Measurements from ENCODE around the gene LINGO3. TPM values are rescaled to one million over a fixed set of nuclear protein-coding genes. Genes with fewer than 3 reads are reported as not detected.

LINGO3 gene
- total and polyA plus RNA-seq, 2 of the 4 experiments (the other 2 are of a cell fraction), result not detected

GRCh38 chr19:2338751-2339643 is 31.0 kb upstream of the LINGO3 start:
- in situ Hi-C loops (cut with MboI; ENCODE audit: low sequenced_read_pairs), result no loop called here

More at GRCh38 chr19:2338751-2339643, 31.0 kb upstream of the LINGO3 start:
- Histone ChIP-seq H3K4me3 (ENCODE audit: insufficient read depth, low read depth, low read length) (no peak overlapping the region), H3K18ac (ENCODE audit: low read depth, low read length) (no peak overlapping the region), H3K9ac (ENCODE audit: low read depth, low read length) (no peak overlapping the region), H3K27ac (ENCODE audit: insufficient read depth, low read length) (no peak overlapping the region), H2AK5ac (ENCODE audit: low read depth, low read length) (no peak overlapping the region), H4K5ac (ENCODE audit: low read depth, low read length) (no peak overlapping the region), H3K79me1 (ENCODE audit: low read depth in 1 of 2, low read length in 2 of 2) (peaks cover 20 to 33% of the 10 kb centered on the region in 2 experiments), H2BK20ac (ENCODE audit: low read depth, low read length) (no peak overlapping the region), H2BK15ac (ENCODE audit: low read depth, low read length) (no peak overlapping the region), H2BK5ac (ENCODE audit: low read depth, low read length, poor library complexity, severe bottlenecking) (no peak overlapping the region), H3K14ac (replicated peaks; ENCODE audit: low read depth, low read length) (no peak overlapping the region), H3K36me3 (ENCODE audit: control insufficient read depth, insufficient read depth, low read length) (peaks cover 20% of the 10 kb centered on the region), H4K91ac (ENCODE audit: insufficient read depth, low read depth, low read length) (no peak overlapping the region), H3K56ac (ENCODE audit: extremely low read depth, insufficient read depth, low read length) (no peak overlapping the region), H3K4me2 (ENCODE audit: low read depth, low read length) (no peak overlapping the region), H3K4ac (ENCODE audit: low read depth, low read length) (no peak overlapping the region), H3K23ac (ENCODE audit: low read depth, low read length) (no peak overlapping the region), H4K8ac (ENCODE audit: low read depth in 2 of 2, low read length in 2 of 2) (no peak overlapping the region), H2AFZ (replicated peaks; ENCODE audit: low read length, poor library complexity) (no peak overlapping the region), H3K4me1 (ENCODE audit: control insufficient read depth, insufficient read depth, low read length) (no peaks in the 10 kb centered on the region), H3K9me1 (ENCODE audit: insufficient read depth, low read length) (peaks cover 13% of the 10 kb centered on the region), H2AK9ac (replicated peaks; ENCODE audit: low read depth, low read length, poor library complexity) (no peak overlapping the region), H3K9me3 (ENCODE audit: control insufficient read depth, insufficient read depth, low read length) (no peaks in the 10 kb centered on the region), H2BK120ac (ENCODE audit: low read depth, low read length) (no peak overlapping the region), H4K20me1 (ENCODE audit: insufficient read depth, low read length) (peaks cover 16% of the 10 kb centered on the region), H3K27me3 (ENCODE audit: control insufficient read depth, insufficient read depth, low read length) (no peaks in the 10 kb centered on the region)
- intact Hi-C loops (cut with micrococcal nuclease), result no loop called here
- ChIA-PET POLR2A (ENCODE audit: unreplicated experiment) (no interaction called here), CTCF (no interaction called here)
- ATAC-seq (ENCODE audit: low read depth), result no peak
- no peak for DNase-seq
- TF ChIP-seq CTCF (conservative IDR thresholded peaks at IDR 0.05; ENCODE audit: low read depth, low read length), result no peak
- no peak for TF ChIP-seq ELK1 (IDR thresholded peaks at IDR 0.05; ENCODE audit: borderline replicate concordance, low read depth, low read length)
- TF ChIP-seq RFX5 (IDR thresholded peaks at IDR 0.05; ENCODE audit: low read depth, low read length), result no peak
- no peak for TF ChIP-seq RCOR1 (IDR thresholded peaks at IDR 0.05; ENCODE audit: insufficient replicate concordance, low read length)
- no peak for TF ChIP-seq CHD1 (IDR thresholded peaks at IDR 0.05; ENCODE audit: low read depth, low read length)
- no peak for TF ChIP-seq SMC3 (IDR thresholded peaks at IDR 0.05; ENCODE audit: low read depth, low read length)
- 94% methylated on average over 31 of the region's 54 CpGs; no CpG with 5 or more reads in 1 of the 2 experiments for WGBS, 2 experiments (ENCODE audit: extremely low coverage in 2 of 2, insufficient read length in 1 of 2)
- dilution Hi-C loops (cut with HindIII; ENCODE audit: low sequenced_read_pairs, unreplicated experiment), result no loop called here
- no TSS peak for BruUV-seq (replicated peaks)
